Right atrium auricular region (tissue), 2 donors: ENCODE measurements around the gene DLX5. TPM values are rescaled to one million over a fixed set of nuclear protein-coding genes. Genes with fewer than 3 reads are reported as not detected.

Experiments used
- DNase-seq: peaks from one replicate; pipeline ENCODE4 v3.0.0-alpha.2; 2019; ENCODE audit warnings: low spot score
- H3K27ac ChIP-seq, 2 donors: fragments of 200-600 bp; sonication (generic); 1 replicate in 1 of 2; 2 replicates in 1 of 2; pipeline ENCODE4 v1.5.1; 2016 to 2019
- H3K27me3 ChIP-seq, 2 donors: fragments of 200-600 bp; sonication (generic); one replicate each; pipeline versions ENCODE4 v1.5.1 to v1.6.0; 2017 to 2019
- H3K36me3 ChIP-seq: fragments of 200-600 bp; sonication (generic); one replicate; pipeline ENCODE4 v1.5.1; 2016
- H3K4me1 ChIP-seq, 2 donors: fragments of 200-600 bp; sonication (generic); one replicate each; pipeline versions ENCODE4 v1.5.1 to v1.6.0; 2017 to 2019
- H3K4me3 ChIP-seq, 2 donors: fragments of 200-600 bp; sonication (generic); 1 replicate in 1 of 2; 2 replicates in 1 of 2; pipeline ENCODE4 v1.5.1; 2017 to 2019; ENCODE audit warnings: mild to moderate bottlenecking in 1 of 2, moderate library complexity in 1 of 2
- H3K9me3 ChIP-seq, 2 donors: fragments of 200-600 bp; sonication (generic); one replicate each; pipeline ENCODE4 v1.5.1; 2019
- CTCF ChIP-seq, 2 donors: fragments of 200-600 bp; sonication (generic); IDR thresholded peaks; one replicate each; pipeline ENCODE4 v1.5.1; 2019; ENCODE audit warnings: antibody characterized with exemption in 2 of 2
- total RNA-seq, 2 donors: library from RNA; depleted of rRNA; stranded (reverse); fragments of >200 nt; gene quantifications; one replicate each; pipeline ENCODE4 v1.1.0, GENCODE V29; 2016

DLX5 gene
- total RNA-seq, 2 donors from 2014 or later: not detected

- Histone ChIP-seq H3K4me3 (peak overlapping the region in 1 of 2 donors; percentile 7), H3K27ac (no peak overlapping the region), H3K36me3 (no peaks in the 10 kb centered on the region), H3K4me1 (peaks cover 0 to 28% of the 10 kb centered on the region in 2 donors), H3K9me3 (no peaks in the 10 kb centered on the region), H3K27me3 (peaks cover 64 to 91% of the 10 kb centered on the region in 2 donors)
- no peak for TF ChIP-seq CTCF (IDR thresholded peaks at IDR 0.05)
- DNase-seq: no peak
Observed at GRCh38 chr7:97018126-97018601, 6.5 kb downstream of the DLX5 start.

- Histone ChIP-seq H3K9me3 (no peaks in the 10 kb centered on the region), H3K4me3 (no peak overlapping the region), H3K4me1 (peaks cover 0 to 28% of the 10 kb centered on the region in 2 donors), H3K27me3 (peaks cover 64 to 91% of the 10 kb centered on the region in 2 donors), H3K27ac (no peak overlapping the region), H3K36me3 (no peaks in the 10 kb centered on the region)
- no peak for DNase-seq
- TF ChIP-seq CTCF (IDR thresholded peaks at IDR 0.05): no peak
Observed at GRCh38 chr7:97017192-97018125, 7.2 kb downstream of the DLX5 start.

- peaks cover 63 to 88% of the 10 kb centered on the region in 2 donors for H3K27me3 ChIP-seq
- no peak for DNase-seq
- peak overlapping the region in 1 of 2 donors; percentile 0 for H3K4me3 ChIP-seq
- H3K36me3 ChIP-seq: no peaks in the 10 kb centered on the region
- H3K4me1 ChIP-seq: peaks cover 0 to 25% of the 10 kb centered on the region in 2 donors
- no peak overlapping the region for H3K27ac ChIP-seq
- H3K9me3 ChIP-seq: no peaks in the 10 kb centered on the region
- TF ChIP-seq CTCF (IDR thresholded peaks at IDR 0.05): no peak
Observed at GRCh38 chr7:97016381-97017191, 8.0 kb downstream of the DLX5 start.

- no peaks in the 10 kb centered on the region for H3K9me3 ChIP-seq
- peak overlapping the region in 1 of 2 donors; percentile 0 for H3K4me3 ChIP-seq
- H3K27me3 ChIP-seq: peaks cover 60 to 81% of the 10 kb centered on the region in 2 donors
- no peak for TF ChIP-seq CTCF (IDR thresholded peaks at IDR 0.05)
- no peak overlapping the region for H3K27ac ChIP-seq
- peaks cover 0 to 18% of the 10 kb centered on the region in 2 donors for H3K4me1 ChIP-seq
- no peaks in the 10 kb centered on the region for H3K36me3 ChIP-seq
- DNase-seq: no peak
Observed at GRCh38 chr7:97015756-97016380, 8.8 kb downstream of the DLX5 start.

GRCh38 chr7:97015279-97015678, 9.4 kb downstream of the DLX5 start:
- TF ChIP-seq CTCF (IDR thresholded peaks at IDR 0.05): no peak
- H3K4me3 ChIP-seq: no peak overlapping the region
- H3K27me3 ChIP-seq: peaks cover 57 to 75% of the 10 kb centered on the region in 2 donors
- no peaks in the 10 kb centered on the region for H3K9me3 ChIP-seq
- no peaks in the 10 kb centered on the region for H3K36me3 ChIP-seq
- DNase-seq: no peak
- peaks cover 0 to 14% of the 10 kb centered on the region in 2 donors for H3K4me1 ChIP-seq
- H3K27ac ChIP-seq: no peak overlapping the region
